Measurements from ENCODE around the gene ANKRD16. TPM values are rescaled to one million over a fixed set of nuclear protein-coding genes. Genes with fewer than 3 reads are reported as not detected.
"Not testable (repeated sequence)": the region's sequence is repeated elsewhere in the genome, so short reads cannot be mapped to it uniquely, and the experiment has no call there.

ANKRD16 gene
- total RNA-seq, 4 donors from 2014 or later, result 3.3 to 8.9 (median 5.9) TPM

GRCh38 chr10:5888351-5888750 lies 1.3 kb downstream of the ANKRD16 start:
- Histone ChIP-seq H3K27ac (peak overlapping the region in 3 of 4 donors; percentile 83 to 90 (median 88)), H3K4me3 (peak overlapping the region; percentile 46 to 91), H3K4me1 (peaks cover 0 to 53% (median 22%) of the 10 kb centered on the region in 3 donors), H3K27me3 (no peaks in the 10 kb centered on the region), H3K36me3 (peaks cover 0 to 40% of the 10 kb centered on the region in 2 donors), H3K9me3 (no peaks in the 10 kb centered on the region)
- 10 to 25% methylated on average over 10 of the region's 10 CpGs for WGBS, 2 donors (ENCODE audit: low coverage in 1 of 2)
- TF ChIP-seq POLR2AphosphoS5 (IDR thresholded peaks at IDR 0.05), result no peak
- no peak for TF ChIP-seq POLR2A (IDR thresholded peaks at IDR 0.05)
- no peak for TF ChIP-seq EP300 (IDR thresholded peaks at IDR 0.05)
- TF ChIP-seq CTCF (IDR thresholded peaks at IDR 0.05), result no peak
- ATAC-seq, result no peak

- Histone ChIP-seq H3K4me1 (peaks cover 0 to 45% (median 22%) of the 10 kb centered on the region in 3 donors), H3K9me3 (no peaks in the 10 kb centered on the region), H3K36me3 (peaks cover 0 to 47% of the 10 kb centered on the region in 2 donors), H3K27ac (no peak overlapping the region), H3K4me3 (peak overlapping the region in 1 of 2 donors; percentile 91), H3K27me3 (no peaks in the 10 kb centered on the region)
- ATAC-seq, result no peak
- WGBS, 2 donors (ENCODE audit: low coverage in 1 of 2), result 89 to 100% methylated on average over 2 to 4 of the region's 8 CpGs
- TF ChIP-seq EP300 (IDR thresholded peaks at IDR 0.05) (no peak), CTCF (IDR thresholded peaks at IDR 0.05) (no peak), POLR2AphosphoS5 (IDR thresholded peaks at IDR 0.05) (no peak), POLR2A (IDR thresholded peaks at IDR 0.05) (no peak)
These were observed 2.1 kb downstream of the ANKRD16 start for GRCh38 chr10:5887641-5888040.

- H3K36me3 ChIP-seq, result peaks cover 0 to 53% of the 10 kb centered on the region in 2 donors
- no peak for TF ChIP-seq EP300 (IDR thresholded peaks at IDR 0.05)
These were observed 2.7 kb downstream of the ANKRD16 start for GRCh38 chr10:5887029-5887428.

GRCh38 chr10:5885619-5886018 lies 4.1 kb downstream of the ANKRD16 start:
- H3K27ac ChIP-seq, result no peak overlapping the region
- no peaks in the 10 kb centered on the region for H3K27me3 ChIP-seq
- no peak overlapping the region for H3K4me3 ChIP-seq
- no peak for ATAC-seq
- no peak for TF ChIP-seq POLR2AphosphoS5 (IDR thresholded peaks at IDR 0.05)
- no peak for TF ChIP-seq CTCF (IDR thresholded peaks at IDR 0.05)
- no peak for TF ChIP-seq EP300 (IDR thresholded peaks at IDR 0.05)
- no peak for TF ChIP-seq POLR2A (IDR thresholded peaks at IDR 0.05)
- peaks cover 0 to 25% (median 11%) of the 10 kb centered on the region in 3 donors for H3K4me1 ChIP-seq
- 85 to 94% methylated on average over 4 to 5 of the region's 5 CpGs for WGBS, 2 donors (ENCODE audit: low coverage in 1 of 2)
- H3K9me3 ChIP-seq, result no peaks in the 10 kb centered on the region
- H3K36me3 ChIP-seq, result peaks cover 0 to 65% of the 10 kb centered on the region in 2 donors

More at GRCh38 chr10:5887029-5887428, 2.7 kb downstream of the ANKRD16 start:
- WGBS, 2 donors (ENCODE audit: low coverage in 1 of 2), result 40 to 67% methylated on average over 1 of the region's 1 CpG
- no peak for ATAC-seq
- Histone ChIP-seq H3K27ac (no peak overlapping the region), H3K4me3 (no peak overlapping the region), H3K9me3 (no peaks in the 10 kb centered on the region), H3K4me1 (peaks cover 0 to 39% (median 21%) of the 10 kb centered on the region in 3 donors), H3K27me3 (no peaks in the 10 kb centered on the region)

- ATAC-seq, result no peak
- H3K9me3 ChIP-seq, result no peaks in the 10 kb centered on the region
- TF ChIP-seq CTCF (IDR thresholded peaks at IDR 0.05) (no peak), POLR2A (IDR thresholded peaks at IDR 0.05) (no peak), POLR2AphosphoS5 (IDR thresholded peaks at IDR 0.05) (no peak), EP300 (IDR thresholded peaks at IDR 0.05) (no peak)
- no peak overlapping the region for H3K27ac ChIP-seq
- 80 to 81% methylated on average over 2 of the region's 8 CpGs for WGBS, 2 donors (ENCODE audit: low coverage in 1 of 2)
- H3K4me1 ChIP-seq, result peaks cover 0 to 14% (median 4%) of the 10 kb centered on the region in 3 donors
- no peaks in the 10 kb centered on the region for H3K27me3 ChIP-seq
- no peak overlapping the region for H3K4me3 ChIP-seq
- peaks cover 0 to 88% of the 10 kb centered on the region in 2 donors for H3K36me3 ChIP-seq
These were observed 6.7 kb downstream of the ANKRD16 start for GRCh38 chr10:5882961-5883360.

GRCh38 chr10:5877041-5877440 lies 12.7 kb downstream of the ANKRD16 start:
- H3K36me3 ChIP-seq, result peaks cover 0 to 74% of the 10 kb centered on the region in 2 donors
- 83 to 95% methylated on average over 3 to 7 of the region's 7 CpGs for whole genome bisulfite sequencing, 2 donors (ENCODE audit: low coverage in 1 of 2)
- not testable (repeated sequence) for H3K27me3 ChIP-seq, H3K27ac ChIP-seq, H3K4me1 ChIP-seq, H3K9me3 ChIP-seq, ATAC-seq, H3K4me3 ChIP-seq
